Esophagus squamous epithelium (tissue), 4 donors: ENCODE results near the gene FHIT.

Source experiments
- CTCF ChIP-seq, 6 experiments: fragments of 450-650 bp in 4 of 6; fragments of 200-600 bp in 2 of 6; sonication (generic) in 2 of 6; IDR thresholded peaks; one replicate each; pipeline ENCODE4 v1.5.1; 2016 to 2019; ENCODE audit warnings: antibody characterized with exemption in 6 of 6, mild to moderate bottlenecking in 4 of 6, moderate library complexity in 4 of 6
- POLR2A ChIP-seq, 4 donors: fragments of 450-650 bp; IDR thresholded peaks; one replicate each; pipeline ENCODE4 v1.6.1; 2017; ENCODE audit warnings: antibody characterized with exemption in 4 of 4, mild to moderate bottlenecking in 4 of 4, moderate library complexity in 3 of 4

GRCh38 chr3:60555686-60556354 lies 695.4 kb downstream of the FHIT start:
- TF ChIP-seq POLR2A (IDR thresholded peaks at IDR 0.05) (no peak), CTCF (IDR thresholded peaks at IDR 0.05) (no peak)
